GM18499 (cell line): ENCODE results near the gene FCER1G.
"Not testable (repeated sequence)": the region's sequence is repeated elsewhere in the genome, so short reads cannot be mapped to it uniquely, and the experiment has no call there.

ENCODE experiments used
- ATAC-seq: cut with Tn5 transposase; IDR thresholded peaks from one replicate; pipeline ENCODE4 v1.9.1; 2021; ENCODE audit warnings: moderate number of reproducible peaks; ENCODE audit not compliant: insufficient read depth, unreplicated experiment

FCER1G gene

DNA sequence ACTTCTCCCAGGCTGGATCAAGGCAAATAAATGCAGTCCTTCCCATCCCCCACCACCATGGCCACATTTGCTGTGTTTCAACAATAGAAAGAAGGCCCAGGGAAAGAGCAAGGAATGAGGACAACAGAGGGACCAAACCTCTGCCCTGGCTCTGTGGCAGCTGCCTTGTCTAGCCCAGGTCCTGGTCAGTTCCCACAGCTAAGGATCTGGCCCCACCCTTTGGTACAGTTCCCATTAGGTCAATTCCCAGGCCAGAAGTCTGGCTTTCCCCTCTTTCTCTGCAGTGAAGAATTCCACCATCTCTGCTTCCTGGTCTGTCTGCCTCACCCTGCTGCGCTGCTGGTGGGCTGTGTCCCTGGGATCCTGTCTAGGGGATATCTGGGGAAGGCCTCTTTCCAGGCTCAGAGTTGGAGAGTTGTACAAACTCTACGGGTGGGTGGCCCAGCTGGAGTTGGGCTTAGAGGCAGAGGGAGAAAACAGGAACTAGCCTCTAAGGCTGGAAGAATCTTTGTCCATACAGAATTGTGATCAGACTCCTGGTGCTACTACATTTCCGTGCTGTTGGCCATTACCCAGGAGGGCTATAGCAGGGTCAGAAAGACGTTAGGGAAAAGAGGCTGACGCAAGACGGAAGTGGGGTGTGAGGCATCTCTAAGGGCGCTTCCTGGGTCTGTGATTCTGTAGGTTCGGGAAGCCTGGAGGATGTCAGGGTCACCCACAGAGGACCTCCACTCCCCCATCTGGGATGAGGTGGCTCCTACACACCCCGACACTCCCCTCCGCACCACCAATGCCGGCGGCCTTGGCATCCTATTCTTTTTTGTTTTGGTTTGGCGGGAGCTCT lies 13.9 kb upstream of the FCER1G start:
- ATAC-seq: no peak

- ATAC-seq: peak; percentile 89
Observed at GRCh38 chr1:161201836-161202712, 13.0 kb upstream of the FCER1G start, which contains the start of gene NDUFS2. NDUFS2 (plus strand) TSS chr1:161202367; CDS start chr1:161202386, 19 bp downstream.

GRCh38 chr1:161206411-161207140 lies 8.5 kb upstream of the FCER1G start:
- no peak for ATAC-seq

DNA sequence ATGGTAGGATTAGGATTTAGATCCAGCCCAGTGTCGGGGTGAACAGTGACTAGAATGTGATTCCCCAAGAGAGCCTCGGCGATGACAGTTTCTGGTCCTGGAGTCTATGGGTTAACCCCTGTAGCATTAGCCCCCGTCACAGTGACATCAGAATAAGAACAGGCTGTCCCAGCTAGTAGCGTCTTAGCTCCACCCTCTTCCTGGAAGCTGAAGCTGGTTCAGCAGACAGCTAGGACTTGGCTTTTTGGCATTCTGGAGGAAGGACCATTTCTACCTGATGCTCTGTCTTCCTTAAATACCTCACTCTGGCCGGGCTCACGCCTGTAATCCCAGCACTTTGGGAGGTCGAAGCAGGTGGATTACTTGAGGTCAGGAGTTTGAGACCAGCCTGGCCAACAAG lies 7.9 kb upstream of the FCER1G start:
- ATAC-seq: no peak

- no peak for ATAC-seq
Observed at GRCh38 chr1:161209790-161210409, 5.2 kb upstream of the FCER1G start.

DNA sequence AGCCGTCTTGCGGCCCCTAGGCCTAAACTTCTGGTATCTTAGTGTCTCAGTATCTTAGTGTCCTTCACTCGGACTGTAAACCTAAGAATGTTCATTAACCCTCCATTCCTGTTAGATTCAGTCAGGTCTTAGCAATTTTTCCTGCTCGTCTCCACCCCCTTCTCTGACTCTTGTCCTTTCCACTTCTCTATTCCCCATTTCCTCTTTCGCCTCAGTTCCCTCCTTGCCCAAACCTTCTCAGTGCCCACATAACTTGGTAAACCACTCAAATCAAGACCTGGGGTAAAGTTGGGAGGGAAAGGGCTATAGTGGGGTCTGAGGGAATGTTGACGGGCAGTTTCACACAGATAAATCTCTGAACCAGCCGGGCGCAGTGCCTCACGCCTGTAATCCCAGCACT lies 726 bp upstream of the FCER1G start:
- no peak for ATAC-seq

DNA sequence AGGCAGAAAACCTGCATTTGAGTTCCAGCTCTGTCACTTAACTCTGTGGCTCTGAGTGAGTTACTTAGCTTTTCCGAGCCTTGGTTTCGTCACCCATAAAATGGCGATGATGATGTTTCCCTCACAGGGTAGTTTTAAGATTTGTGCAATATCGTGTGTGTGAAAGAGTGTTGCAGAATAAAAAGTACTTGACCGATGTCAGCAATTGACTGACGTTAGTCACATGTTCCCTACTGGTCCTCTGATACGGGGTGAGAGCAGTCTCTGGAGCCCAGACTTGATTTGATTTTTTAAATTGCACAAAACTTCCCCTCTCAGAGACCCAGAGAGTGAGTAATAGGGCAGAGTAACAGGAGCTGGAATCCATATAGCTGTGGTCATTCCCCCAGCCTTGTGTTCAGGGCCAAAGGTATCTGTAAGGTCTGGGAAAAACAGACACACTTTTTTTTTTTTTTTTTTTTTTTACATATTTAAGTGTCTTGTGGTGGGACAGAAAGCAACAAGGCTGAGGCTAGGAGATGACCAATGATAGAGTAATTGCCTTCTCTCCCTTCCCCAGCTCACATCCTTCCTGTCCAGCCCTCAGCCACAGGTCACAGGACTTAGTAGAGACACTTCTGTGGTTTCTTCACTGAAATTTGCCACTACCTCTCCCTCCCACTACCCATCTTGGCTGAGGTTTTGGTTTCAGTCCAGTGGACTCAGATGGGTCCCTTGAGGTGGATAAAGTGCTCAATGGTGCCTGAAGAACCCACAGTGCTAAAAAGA lies 2.0 kb downstream of the FCER1G start:
- peak; percentile 84 for ATAC-seq

DNA sequence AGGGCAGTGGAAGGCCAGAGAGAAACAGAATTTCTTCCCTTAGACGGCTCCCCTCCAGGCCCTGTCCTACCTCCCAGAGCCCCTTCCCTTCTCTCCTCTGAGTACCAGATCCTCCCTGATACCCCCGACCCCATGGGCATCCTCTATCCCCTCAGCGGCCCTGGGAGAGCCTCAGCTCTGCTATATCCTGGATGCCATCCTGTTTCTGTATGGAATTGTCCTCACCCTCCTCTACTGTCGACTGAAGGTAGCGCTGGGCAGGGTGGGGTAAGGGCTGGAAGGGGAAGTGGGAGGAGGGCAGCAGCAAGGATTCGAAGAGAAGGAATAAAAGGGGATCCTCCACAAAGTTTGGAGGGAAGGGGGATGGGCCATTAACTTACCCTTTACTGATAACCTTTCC lies 2.7 kb downstream of the FCER1G start:
- no peak for ATAC-seq

GRCh38 chr1:161218301-161219077 lies 3.4 kb downstream of the FCER1G start:
- no peak for ATAC-seq

GRCh38 chr1:161219078-161219892 lies 4.2 kb downstream of the FCER1G start:
- no peak for ATAC-seq

GRCh38 chr1:161220002-161220401 lies 4.9 kb downstream of the FCER1G start:
- no peak for ATAC-seq

- no peak for ATAC-seq
Observed at GRCh38 chr1:161222175-161223019, 7.3 kb downstream of the FCER1G start.

DNA sequence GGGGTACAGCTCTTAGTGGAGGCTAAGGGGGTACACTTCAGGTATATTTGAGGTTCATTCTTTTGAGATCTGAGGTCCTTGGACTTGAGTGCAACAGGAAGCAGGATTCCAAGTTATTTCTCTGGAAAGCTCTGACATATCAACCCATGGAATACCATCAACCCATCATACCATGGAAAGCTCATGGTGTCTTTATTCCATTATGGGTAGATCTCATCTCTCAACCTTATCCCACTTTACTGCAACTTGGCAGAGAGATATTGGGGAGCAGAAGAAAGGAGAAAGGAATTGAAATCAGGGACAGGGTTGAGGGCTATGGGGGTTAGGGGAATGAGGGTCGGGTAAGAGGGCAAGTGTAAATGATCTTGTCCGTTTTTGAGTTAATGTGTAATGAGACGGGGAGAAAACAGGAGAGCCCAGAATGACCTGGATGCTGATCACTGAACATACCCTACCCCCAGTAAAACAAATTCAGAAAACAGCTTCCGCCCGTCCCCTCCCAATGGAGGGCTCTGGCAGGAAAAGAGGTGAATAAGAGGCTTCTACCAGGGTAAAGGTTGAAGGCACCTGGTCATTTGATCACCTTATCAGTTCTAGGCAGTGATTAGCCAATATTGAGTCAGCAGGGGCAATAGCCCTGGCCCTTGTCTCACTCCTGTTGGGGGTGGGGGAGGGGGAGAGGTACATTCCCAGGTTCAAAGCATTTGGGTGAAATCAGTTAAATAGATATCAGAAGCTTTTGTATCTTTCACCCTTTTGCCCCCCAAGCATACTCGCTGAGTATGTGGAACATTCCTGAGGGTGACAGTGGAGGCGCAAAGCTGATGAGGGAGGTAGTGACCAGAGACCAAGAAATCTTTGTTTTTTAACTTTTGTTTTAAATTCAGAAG lies 9.0 kb downstream of the FCER1G start:
- no peak for ATAC-seq

DNA sequence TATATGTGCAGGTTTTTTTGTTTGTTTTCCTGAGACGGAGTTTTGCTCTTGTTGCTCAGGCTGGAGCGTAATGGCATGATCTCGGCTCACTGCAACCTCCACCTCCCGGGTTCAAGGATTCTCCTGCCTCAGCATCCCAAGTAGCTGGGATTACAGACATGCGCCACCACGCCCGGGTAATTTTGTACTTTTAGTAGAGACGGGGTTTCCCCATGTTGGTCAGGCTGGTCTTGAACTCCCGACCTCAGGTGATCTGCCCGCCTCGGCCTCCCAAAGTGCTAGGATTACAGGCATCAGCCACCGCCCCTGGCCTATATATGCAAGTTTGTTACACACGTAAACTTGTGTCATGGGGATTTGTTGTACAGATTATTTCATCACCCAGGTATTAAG lies 9.6 kb downstream of the FCER1G start:
- ATAC-seq: not testable (repeated sequence)

GRCh38 chr1:161225178-161225533 lies 10.1 kb downstream of the FCER1G start:
- ATAC-seq: no peak
